ENCODE measurements around the gene MT3. TPM values are rescaled to one million over a fixed set of nuclear protein-coding genes. Genes with fewer than 3 reads are reported as not detected.

MT3 gene
- total RNA-seq, 1 donor from 2014 or later = not detected

DNA sequence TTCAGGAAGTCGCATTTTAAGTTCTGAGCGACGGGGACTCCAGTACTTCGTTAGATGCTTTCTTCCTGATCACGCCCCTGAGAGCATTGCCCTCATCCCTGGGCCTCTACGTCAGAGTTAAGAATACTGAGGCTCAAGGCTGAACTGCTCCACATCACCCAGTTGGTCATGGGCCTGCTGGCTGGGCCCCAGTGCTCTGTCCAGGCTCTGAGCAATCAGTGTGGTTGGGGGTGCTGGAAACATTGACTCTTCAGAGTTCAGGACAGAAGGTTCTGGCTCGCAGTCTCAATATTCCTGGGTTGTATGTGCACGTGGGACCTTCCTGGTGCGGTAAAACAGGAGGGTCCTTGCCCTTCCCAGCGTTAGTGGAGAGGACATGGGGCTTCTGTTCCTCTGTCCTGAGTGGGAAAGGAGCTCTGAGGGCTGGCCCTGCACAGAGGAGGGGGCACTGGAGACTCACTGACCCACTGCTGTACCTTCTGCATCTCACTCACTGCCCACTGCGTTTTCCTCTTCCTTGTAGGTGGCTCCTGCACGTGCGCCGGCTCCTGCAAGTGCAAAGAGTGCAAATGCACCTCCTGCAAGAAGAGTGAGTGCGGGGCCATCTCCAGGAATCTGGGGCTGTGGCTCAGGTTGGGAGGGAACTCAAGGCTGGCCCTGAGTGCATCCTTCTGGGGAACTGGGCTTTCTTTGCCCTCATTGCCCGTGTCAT, 36.8 kb downstream of the MT3 start:
- Histone ChIP-seq H3K4me1 (peaks cover 14% of the 10 kb centered on the region), H3K36me3 (no peaks in the 10 kb centered on the region), H3K4me3 (peak overlapping the region; percentile 64), H3K9me3 (no peaks in the 10 kb centered on the region), H3K27me3 (ENCODE audit: low read depth) (no peaks in the 10 kb centered on the region), H3K27ac (peak overlapping the region; percentile 91)
- no peak for TF ChIP-seq CTCF (IDR thresholded peaks at IDR 0.05)
- DNase-seq (no peak), ATAC-seq (peak; percentile 52 to 72)
- intact Hi-C loops (cut with DNase I) = no loop called here

DNA sequence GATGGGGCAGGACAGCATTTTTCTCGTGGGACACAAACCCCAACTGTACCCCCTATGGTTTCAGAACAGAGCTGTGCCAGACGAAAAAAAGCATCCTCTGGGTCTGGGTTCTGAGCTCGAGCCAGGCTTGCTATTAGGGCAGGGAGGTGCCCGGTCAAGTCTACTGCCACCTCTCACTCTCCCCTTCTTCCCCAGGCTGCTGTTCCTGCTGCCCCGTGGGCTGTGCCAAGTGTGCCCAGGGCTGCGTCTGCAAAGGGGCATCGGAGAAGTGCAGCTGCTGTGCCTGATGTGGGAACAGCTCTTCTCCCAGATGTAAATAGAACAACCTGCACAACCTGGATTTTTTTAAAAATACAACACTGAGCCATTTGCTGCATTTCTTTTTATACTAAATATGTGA, 37.4 kb downstream of the MT3 start:
- ATAC-seq = no peak
- intact Hi-C loops (cut with DNase I) = no loop called here
- no peak for TF ChIP-seq CTCF (IDR thresholded peaks at IDR 0.05)
- no peak for DNase-seq
- Histone ChIP-seq H3K4me1 (peaks cover 14% of the 10 kb centered on the region), H3K9me3 (no peaks in the 10 kb centered on the region), H3K36me3 (no peaks in the 10 kb centered on the region), H3K4me3 (peak overlapping the region; percentile 64), H3K27ac (peak overlapping the region; percentile 91), H3K27me3 (ENCODE audit: low read depth) (no peaks in the 10 kb centered on the region)

GRCh38 chr16:56628486-56629350, 39.4 kb downstream of the MT3 start:
- Histone ChIP-seq H3K4me3 (no peak overlapping the region), H3K36me3 (no peaks in the 10 kb centered on the region), H3K27me3 (ENCODE audit: low read depth) (peaks cover 17% of the 10 kb centered on the region), H3K4me1 (peaks cover 28% of the 10 kb centered on the region), H3K27ac (no peak overlapping the region), H3K9me3 (no peaks in the 10 kb centered on the region)
- intact Hi-C loops (cut with DNase I) = no loop called here
- DNase-seq = no peak
- no peak for ATAC-seq
- TF ChIP-seq CTCF (IDR thresholded peaks at IDR 0.05) = no peak

GRCh38 chr16:56629531-56629930, 40.2 kb downstream of the MT3 start:
- DNase-seq = no peak
- H3K27me3 ChIP-seq (ENCODE audit: low read depth) = peaks cover 24% of the 10 kb centered on the region
- no peak for TF ChIP-seq CTCF (IDR thresholded peaks at IDR 0.05)

DNA sequence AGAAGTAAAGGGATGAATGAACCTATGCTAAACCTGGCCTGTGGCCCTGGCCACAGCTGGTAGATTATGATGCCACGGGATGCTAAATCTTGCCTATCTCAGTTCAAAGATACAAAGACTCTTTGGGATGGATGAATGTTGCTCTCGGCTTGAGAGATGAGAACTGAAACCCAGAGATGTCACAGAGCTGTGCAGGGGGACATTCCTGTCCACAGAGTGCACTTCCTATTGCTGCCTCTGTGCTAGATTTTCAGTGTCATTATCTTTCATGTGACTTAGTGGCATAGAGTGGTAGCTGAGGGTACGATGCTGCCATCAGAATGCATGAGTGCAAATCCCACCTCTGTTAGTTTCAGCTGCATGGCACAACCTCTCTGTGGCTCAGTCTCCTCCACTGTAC, 40.8 kb downstream of the MT3 start:
- peaks cover 34% of the 10 kb centered on the region for H3K4me1 ChIP-seq

More at GRCh38 chr16:56629531-56629930, 40.2 kb downstream of the MT3 start:
- Histone ChIP-seq H3K9me3 (no peaks in the 10 kb centered on the region), H3K4me3 (no peak overlapping the region), H3K36me3 (no peaks in the 10 kb centered on the region), H3K27ac (no peak overlapping the region), H3K4me1 (peaks cover 28% of the 10 kb centered on the region)
- intact Hi-C loops (cut with DNase I) = no loop called here
- ATAC-seq = no peak

More for the DNA sequence above, 40.8 kb downstream of the MT3 start:
- H3K27ac ChIP-seq = no peak overlapping the region
- no peaks in the 10 kb centered on the region for H3K36me3 ChIP-seq
- DNase-seq (no peak), ATAC-seq (no peak)
- intact Hi-C loops (cut with DNase I) = no loop called here
- H3K27me3 ChIP-seq (ENCODE audit: low read depth) = peaks cover 30% of the 10 kb centered on the region
- no peaks in the 10 kb centered on the region for H3K9me3 ChIP-seq
- TF ChIP-seq CTCF (IDR thresholded peaks at IDR 0.05) = no peak
- H3K4me3 ChIP-seq = no peak overlapping the region
